GM19099 (cell line): ENCODE data around the gene CLCA1.

Experiments
- POLR2A ChIP-seq: IDR thresholded peaks from 3 replicates; pipeline ENCODE4 v1.6.1; 2011; ENCODE audit warnings: low read depth; ENCODE audit not compliant: insufficient read length; ENCODE audit errors: extremely low read depth

The CLCA1 gene

DNA sequence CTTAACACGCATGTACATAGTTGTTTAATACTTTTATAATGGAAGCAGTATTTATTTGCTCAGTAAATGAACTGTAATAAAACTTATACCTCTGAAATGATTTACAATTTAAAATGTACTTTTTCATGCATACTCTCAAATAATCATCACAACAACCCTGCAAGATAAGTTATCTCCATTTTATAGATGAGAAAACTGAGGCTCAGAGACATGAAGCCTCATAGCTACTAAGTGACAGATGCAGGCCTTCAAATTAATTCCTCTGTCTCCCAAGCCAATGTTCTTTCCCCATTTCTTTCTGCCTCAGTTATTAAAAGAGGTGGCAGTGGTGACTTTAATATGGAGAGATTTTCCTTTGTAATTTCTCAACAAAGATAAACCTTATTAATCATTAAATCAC, 19.6 kb upstream of the CLCA1 start:
- TF ChIP-seq POLR2A = no peak

DNA sequence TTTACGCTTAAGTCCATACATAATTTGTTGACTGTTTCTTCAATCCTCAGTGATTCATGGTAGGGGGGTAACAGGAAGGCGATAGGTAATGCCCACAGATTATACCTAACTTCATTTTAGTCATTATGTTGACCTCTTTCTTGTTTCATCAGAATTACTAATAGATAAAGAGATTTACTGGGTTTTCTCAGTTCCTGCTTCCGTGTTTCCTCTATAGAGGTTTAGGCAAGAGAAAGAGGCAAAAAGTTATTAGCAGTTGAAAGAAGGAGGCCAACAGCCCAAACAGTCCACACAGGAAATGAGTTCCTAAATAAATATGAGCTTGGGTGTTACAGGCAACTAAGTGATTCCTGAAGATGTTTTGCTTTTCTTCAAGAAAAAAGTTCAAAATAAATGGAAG, 17.9 kb upstream of the CLCA1 start:
- no peak for TF ChIP-seq POLR2A

DNA sequence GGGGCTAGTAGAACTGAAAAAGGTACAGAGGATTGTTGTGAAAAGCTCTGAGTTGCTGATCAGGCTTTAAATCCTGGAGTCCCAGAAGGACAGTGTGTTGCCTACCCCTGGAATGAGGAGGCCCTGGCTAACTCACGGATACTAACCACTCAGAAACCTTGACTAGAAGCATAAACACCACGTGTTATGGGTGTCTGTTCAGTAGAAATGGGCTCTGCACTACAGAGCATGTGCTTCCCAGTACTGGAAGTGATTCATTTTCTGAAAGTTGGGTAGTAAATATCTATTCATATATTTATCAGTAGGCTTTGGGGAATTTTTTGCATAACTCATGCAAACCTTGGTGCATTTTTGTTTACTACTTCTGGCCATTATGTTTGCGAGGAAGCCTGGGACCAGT, 15.1 kb upstream of the CLCA1 start:
- TF ChIP-seq POLR2A = no peak

DNA sequence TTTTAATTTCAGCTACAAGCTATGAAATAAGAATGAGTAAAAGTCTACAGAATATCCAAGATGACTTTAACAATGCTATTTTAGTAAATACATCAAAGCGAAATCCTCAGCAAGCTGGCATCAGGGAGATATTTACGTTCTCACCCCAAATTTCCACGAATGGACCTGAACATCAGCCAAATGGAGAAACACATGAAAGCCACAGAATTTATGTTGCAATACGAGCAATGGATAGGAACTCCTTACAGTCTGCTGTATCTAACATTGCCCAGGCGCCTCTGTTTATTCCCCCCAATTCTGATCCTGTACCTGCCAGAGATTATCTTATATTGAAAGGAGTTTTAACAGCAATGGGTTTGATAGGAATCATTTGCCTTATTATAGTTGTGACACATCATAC, 13.7 kb upstream of the CLCA1 start:
- TF ChIP-seq POLR2A = no peak

DNA sequence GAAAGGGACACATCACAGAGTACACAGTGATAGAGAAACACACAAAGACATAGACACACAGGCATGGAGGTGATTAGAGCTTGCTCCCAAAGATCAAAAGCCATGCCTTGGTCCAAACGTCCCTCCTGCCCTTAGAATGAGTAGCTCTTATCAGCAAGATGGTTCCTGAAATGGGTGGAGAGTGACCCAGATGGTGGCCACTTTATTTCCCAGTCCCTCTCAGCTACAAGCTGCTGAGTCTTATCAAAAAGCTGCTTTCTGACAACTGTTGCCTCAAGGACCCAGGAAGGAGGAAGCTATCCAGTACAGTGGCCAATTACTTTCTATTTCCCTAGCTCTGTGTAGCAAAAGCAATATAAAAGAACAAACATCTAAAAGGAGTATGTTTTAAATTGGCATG, 7.7 kb upstream of the CLCA1 start:
- no peak for TF ChIP-seq POLR2A

DNA sequence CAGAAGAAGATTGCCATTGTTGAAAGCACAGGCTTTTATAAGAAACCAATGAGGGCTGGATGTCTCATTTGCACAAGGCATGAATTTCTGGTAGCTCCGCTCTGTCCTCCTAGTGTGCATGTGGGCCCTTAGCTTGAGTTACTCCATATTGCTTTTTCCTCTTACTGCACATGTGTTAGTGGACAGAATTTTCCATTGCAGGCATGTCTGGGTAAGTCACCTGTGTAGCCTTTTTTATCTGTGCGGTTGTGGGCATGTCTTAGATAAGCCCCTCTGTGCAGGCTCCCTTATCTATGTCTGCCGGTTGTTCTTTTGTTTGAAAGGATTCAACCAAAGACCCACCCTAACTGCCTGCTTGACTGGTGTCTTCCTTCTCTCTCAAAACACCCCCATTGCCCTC, 7.2 kb upstream of the CLCA1 start:
- no peak for TF ChIP-seq POLR2A

DNA sequence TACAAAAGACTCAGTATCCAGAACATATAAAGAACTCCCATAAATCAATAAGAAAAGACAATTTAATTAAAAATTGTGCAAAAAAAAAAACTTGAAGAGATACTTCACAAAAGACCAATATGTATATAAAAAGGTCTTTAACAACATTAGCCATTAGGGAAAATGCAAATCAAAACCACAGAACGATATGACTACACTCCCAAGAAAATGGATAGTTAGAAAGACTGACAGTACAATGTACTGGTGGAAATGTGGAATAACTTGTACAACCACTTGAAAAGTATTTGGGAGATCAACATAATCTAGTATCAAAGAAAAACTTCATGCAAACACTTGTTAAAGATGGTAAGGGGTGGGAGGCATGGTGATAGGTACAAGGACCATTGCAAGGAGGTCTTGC, 3.9 kb upstream of the CLCA1 start:
- TF ChIP-seq POLR2A = no peak

DNA sequence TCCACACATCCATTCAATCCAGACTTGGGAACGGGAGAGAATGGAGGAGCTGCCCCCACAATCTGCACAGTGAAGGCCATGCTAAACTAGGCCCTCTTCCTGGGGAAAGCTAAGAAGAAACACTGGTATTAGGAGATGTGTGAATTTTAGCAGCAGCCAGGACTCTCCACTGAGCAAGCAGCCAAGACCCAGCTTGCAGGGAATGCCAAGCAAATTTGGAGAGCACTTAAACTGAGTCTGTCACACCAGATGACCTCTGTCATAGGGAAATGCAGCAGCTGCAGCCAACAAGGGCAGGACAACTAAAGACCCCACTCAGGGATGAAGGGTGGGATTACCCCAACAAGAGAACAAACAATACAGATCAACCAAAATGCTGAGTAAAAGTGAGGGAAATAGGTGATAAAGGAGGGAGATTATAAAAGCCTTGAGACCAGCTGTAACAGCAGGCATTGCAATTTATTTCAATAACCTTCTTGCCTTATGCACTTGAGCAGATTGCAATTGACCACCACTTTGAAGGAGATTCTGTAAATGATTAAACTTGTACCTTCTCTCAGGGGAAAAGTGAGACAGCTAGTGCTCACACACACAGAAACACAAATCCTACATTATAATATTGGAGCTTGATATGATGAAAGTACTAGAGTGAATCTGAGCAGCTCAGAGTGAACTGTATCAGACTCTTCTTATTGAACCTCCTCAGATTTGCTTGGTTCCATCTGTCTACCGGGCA, 2.5 kb upstream of the CLCA1 start:
- TF ChIP-seq POLR2A = no peak

DNA sequence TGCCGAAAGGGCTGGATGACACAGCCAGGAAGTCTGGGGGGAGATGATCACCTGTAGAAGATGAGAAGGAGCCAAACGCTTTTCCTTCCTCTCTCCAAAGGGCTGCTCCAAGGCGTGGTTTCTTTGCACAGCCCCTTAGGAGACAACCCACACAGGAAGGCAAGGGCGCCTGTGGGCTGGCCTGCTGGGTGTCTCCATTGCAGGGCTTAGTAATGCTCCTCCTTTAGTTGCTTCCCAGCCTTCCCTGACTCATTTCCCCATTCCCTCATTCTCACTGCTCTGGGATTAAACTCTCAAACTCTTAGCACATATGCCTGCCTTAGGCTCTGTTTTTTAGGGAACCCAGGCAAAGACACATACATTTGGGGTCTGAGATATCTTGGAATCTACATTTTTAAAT, 1.7 kb upstream of the CLCA1 start:
- TF ChIP-seq POLR2A = no peak

DNA sequence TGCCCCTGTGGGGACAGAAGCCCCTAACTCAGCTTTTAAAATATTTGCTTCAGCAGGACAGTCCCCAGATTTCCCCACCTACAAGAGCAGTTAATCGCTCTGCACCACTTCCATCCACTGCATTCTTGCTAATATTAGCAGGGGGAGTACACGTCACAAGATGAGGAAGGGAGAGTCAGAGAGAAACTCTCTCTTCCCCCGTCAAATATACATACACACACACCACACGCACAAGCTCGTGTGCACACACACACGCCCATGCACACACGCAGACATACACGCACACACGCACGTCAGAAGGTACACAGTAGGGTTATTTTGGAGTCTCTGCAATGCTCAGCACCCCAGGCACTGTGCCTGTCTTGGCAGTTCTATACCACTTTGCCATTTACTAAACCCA, 2.1 kb downstream of the CLCA1 start:
- no peak for TF ChIP-seq POLR2A

DNA sequence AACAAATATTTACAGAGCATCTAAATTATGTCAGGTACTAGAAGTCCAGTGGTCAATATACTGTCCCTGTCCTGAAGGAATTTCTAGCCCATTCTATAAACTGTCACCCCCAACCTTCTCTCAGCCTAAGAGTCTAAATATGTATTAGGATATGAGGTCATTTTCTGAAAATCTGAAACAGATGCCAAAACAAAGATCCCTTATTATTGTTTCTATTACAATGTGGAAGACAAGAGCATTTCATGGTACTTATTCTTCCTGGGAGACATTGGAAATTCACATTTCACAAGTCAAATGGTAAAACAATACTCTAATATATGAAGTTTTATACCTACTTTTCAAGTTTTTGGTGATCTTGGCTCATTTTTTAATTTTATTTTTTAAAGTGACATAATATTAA, 2.6 kb downstream of the CLCA1 start:
- TF ChIP-seq POLR2A = no peak

DNA sequence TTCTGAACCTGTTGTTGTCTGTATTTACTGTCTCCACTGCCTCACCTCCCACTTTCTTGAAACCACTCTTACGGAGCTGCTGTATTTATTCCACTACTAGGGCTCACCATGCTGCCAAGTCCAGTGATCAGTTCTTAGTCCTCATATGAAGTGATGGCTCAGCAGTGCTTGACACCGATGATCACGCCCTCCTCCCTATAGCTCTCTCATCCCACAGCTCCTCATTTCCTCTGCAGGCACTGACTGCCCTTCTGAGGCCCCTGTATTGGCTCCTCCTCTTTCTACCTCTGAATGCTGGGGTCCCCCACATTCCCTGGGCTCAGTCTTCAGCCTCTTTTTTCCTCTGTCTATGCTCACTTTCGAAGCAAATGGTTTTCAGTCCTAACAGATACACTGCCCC, 3.4 kb downstream of the CLCA1 start:
- no peak for TF ChIP-seq POLR2A

DNA sequence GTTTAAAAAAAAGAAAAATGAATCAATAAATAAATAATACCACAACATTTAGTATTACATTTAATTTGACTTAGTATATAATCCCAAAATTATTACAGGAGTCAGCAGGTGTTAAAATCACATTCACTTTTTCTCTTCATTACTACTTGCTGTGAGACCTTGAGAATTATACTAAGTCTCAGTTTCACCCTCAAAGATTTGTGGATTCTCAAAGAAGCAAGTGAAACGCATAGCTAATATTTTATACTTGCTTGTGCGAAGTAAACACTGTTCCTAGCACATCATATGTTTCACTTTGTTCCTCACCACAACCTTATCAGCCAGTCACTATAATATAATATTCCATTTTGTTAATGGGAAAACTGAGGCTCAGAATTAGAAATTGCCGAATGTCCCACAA, 4.0 kb downstream of the CLCA1 start:
- TF ChIP-seq POLR2A = no peak

DNA sequence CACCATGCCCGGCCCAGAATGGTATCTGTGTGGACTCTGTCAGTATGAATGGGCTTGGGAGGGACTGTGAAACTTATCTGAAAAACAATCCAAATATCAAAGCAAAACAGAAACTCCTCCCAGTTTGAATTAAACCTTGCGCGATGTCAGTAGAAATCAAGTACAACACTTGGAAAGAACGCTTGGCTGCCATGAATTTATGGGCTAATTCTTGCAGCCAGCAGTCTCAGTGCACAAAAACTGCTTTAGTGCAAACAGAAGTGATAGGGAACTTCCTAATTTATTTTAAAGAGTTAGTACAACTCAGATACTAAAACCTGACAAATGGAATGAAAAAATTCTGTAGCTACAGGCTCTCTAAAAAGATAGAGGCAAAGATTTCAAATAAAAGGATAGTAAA, 8.5 kb downstream of the CLCA1 start:
- TF ChIP-seq POLR2A = no peak

DNA sequence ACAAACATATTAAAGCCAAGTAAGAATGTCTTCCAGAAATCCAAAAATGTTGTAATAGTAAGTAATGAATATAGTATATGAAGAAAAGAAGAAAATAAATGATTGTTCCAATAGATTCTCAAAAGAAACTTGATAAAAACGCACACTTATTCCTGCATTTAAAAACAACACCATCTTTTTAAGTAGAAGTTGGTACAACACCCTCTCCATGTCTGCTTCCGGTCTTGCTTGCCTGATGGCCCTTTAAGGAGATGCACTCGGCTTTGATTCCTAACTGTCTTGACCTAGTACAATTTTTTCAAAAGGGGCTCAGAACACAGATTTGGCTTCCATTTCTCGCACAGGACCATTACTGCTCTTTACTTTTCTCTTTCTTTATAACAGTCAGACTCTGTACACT, 9.0 kb downstream of the CLCA1 start:
- TF ChIP-seq POLR2A = no peak

DNA sequence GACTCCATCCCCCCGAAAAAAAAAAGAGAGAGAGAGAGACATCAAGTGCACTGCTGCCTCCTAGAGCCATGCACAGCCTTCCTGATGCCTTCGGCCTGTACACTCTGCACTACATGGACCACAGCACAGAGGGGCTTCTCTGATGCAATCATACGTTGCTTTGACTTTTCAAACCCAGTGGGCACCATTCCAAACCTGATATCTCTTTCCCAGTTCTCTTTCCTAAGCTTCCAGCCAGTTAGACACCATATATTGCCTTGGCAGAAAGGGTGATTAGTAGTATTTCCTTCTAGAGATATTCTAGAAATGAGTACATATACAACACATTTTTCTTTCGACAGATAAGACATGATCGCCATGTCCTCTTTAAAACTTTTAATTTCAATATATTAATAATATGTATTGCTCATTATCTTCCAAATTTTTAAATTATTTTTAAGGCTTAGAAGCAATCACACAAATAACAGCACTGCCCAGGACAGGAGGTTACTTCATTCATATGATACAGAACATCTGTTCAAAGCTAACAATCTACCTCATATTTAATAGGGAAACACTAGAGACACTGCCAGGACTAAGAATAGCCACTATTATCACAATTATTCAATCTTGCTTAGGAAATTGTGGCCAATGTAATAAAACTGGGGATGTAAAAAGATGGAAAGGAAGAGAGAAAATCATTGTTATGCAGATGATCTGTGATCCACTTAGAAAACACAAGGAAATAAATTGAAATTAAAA, 9.9 kb downstream of the CLCA1 start:
- TF ChIP-seq POLR2A = no peak
